Neural cell (in vitro differentiated cells): ENCODE measurements around the gene TTC9.

Experiments used
- EZH2 ChIP-seq: fragments of 200-600, 300-800 bp; shearing (Covaris generic), sonication (generic); IDR thresholded peaks from 2 replicates; pipeline ENCODE4 v1.6.1; 2014; ENCODE audit warnings: antibody characterized with exemption, low read length, borderline replicate concordance, mild to moderate bottlenecking; ENCODE audit not compliant: insufficient read depth, poor library complexity, severe bottlenecking
- POLR2AphosphoS5 ChIP-seq: IDR thresholded peaks from 2 replicates; pipeline ENCODE4 v1.6.1; 2012
- RAD21 ChIP-seq: fragments of 450-650 bp; conservative IDR thresholded peaks from 2 replicates; pipeline ENCODE4 v1.6.1; 2014; ENCODE audit warnings: antibody characterized with exemption, mild to moderate bottlenecking, moderate library complexity
- SMC3 ChIP-seq: fragments of 450-650 bp; conservative IDR thresholded peaks from 2 replicates; pipeline ENCODE4 v1.6.1; 2014; ENCODE audit warnings: antibody characterized with exemption, mild to moderate bottlenecking, moderate library complexity; ENCODE audit not compliant: poor library complexity
- TAF1 ChIP-seq: IDR thresholded peaks from 2 replicates; pipeline ENCODE4 v1.6.1; 2012; ENCODE audit warnings: low read depth
- TF ChIP-seq, protein P1 (sequence below): fragments of 450-650 bp; IDR thresholded peaks from 2 replicates; pipeline ENCODE4 v1.5.1; 2014; ENCODE audit warnings: antibody characterized with exemption, mild to moderate bottlenecking, moderate library complexity; ENCODE audit not compliant: poor library complexity, severe bottlenecking

DNA sequence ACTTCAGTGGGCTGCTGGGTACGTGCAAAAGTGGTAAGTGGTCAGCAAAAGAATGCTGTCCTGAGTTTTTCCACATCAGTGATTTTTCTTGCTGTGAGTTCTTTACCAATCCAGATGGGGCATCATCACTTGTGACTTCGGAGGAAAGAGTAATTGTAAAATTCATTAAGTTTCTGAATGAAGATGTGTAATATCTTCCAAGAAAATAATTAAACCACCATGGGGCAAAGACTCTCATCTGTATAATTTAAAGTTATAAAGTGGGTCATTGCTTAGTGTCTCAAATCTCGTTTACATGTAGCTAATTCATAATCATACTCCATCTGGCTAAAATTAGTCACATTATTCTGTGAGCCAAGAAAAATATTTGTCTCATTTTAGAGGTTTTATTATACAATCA lies 30.5 kb upstream of the TTC9 start:
- TF ChIP-seq SMC3, result no peak
- TF ChIP-seq, protein P1, sequence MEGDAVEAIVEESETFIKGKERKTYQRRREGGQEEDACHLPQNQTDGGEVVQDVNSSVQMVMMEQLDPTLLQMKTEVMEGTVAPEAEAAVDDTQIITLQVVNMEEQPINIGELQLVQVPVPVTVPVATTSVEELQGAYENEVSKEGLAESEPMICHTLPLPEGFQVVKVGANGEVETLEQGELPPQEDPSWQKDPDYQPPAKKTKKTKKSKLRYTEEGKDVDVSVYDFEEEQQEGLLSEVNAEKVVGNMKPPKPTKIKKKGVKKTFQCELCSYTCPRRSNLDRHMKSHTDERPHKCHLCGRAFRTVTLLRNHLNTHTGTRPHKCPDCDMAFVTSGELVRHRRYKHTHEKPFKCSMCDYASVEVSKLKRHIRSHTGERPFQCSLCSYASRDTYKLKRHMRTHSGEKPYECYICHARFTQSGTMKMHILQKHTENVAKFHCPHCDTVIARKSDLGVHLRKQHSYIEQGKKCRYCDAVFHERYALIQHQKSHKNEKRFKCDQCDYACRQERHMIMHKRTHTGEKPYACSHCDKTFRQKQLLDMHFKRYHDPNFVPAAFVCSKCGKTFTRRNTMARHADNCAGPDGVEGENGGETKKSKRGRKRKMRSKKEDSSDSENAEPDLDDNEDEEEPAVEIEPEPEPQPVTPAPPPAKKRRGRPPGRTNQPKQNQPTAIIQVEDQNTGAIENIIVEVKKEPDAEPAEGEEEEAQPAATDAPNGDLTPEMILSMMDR, result no peak
- no peak for TF ChIP-seq POLR2AphosphoS5
- TF ChIP-seq RAD21, result no peak
- TF ChIP-seq TAF1, result no peak
- no peak for TF ChIP-seq EZH2
